ENCODE data around the gene GTF2H2C.
"Not testable (repeated sequence)": the region's sequence is repeated elsewhere in the genome, so short reads cannot be mapped to it uniquely, and the experiment has no call there.

The GTF2H2C gene

GRCh38 chr5:69568072-69568471, 8.1 kb downstream of the GTF2H2C start:
- DNase-seq: not testable (repeated sequence)

- not testable (repeated sequence) for DNase-seq
Observed at GRCh38 chr5:69583356-69583755, 23.4 kb downstream of the GTF2H2C start.

GRCh38 chr5:69596114-69596840, 36.3 kb downstream of the GTF2H2C start:
- DNase-seq: not testable (repeated sequence)

GRCh38 chr5:69601947-69602346, 42.0 kb downstream of the GTF2H2C start:
- not testable (repeated sequence) for DNase-seq

- DNase-seq: not testable (repeated sequence)
Observed at GRCh38 chr5:69606839-69607238, 46.8 kb downstream of the GTF2H2C start.

GRCh38 chr5:69607750-69608149, 47.8 kb downstream of the GTF2H2C start:
- not testable (repeated sequence) for DNase-seq

GRCh38 chr5:69608861-69609496, 49.0 kb downstream of the GTF2H2C start:
- DNase-seq: not testable (repeated sequence)

- DNase-seq: not testable (repeated sequence)
Observed at GRCh38 chr5:69614843-69615242, 54.9 kb downstream of the GTF2H2C start.

- not testable (repeated sequence) for DNase-seq
Observed at GRCh38 chr5:69631879-69632278, 71.9 kb downstream of the GTF2H2C start.
